HepG2 (cell line): Measurements from ENCODE around the gene CDC27. TPM values are rescaled to one million over a fixed set of nuclear protein-coding genes. Genes with fewer than 3 reads are reported as not detected.

Source experiments
- ATAC-seq: fragments of 200-7000 bp; cut with Tn5 transposase; 3 replicates; pipeline ENCODE4 v1.9.1; 2020; ENCODE audit warnings: mild to moderate bottlenecking, moderate library complexity
- BruUV-seq: library from RNA; stranded (reverse); fragments of 400-500 nt; replicated peaks from 2 replicates; lab custom pipeline; 2021; lab: Mats Ljungman, UMichigan
- CTCF ChIA-PET: fragments of 300-600 bp; formaldehyde crosslinking; extraction: SDS; loops from one replicate; lab custom pipeline; 2021; ENCODE audit warnings: low total read pairs, inconsistent platforms, low intra/inter-chr PET ratio; lab: Yijun Ruan, JAX
- POLR2A ChIA-PET: fragments of 350-600 bp; sonication (Branson Sonifier 250); formaldehyde crosslinking; loops from one replicate; lab custom pipeline; 2020; ENCODE audit warnings: antibody characterized with exemption, inconsistent platforms; lab: Yijun Ruan, JAX
- DNase-seq: peaks from one replicate; pipeline ENCODE4 v3.0.0-alpha.2; 2015; ENCODE audit warnings: low spot score
- FAIRE-seq: peaks from 3 replicates; lab custom pipeline; 2011; peaks lifted over from hg19 to GRCh38; lab: Jason Lieb, UNC
- H2AFZ ChIP-seq: one replicate; pipeline ENCODE4 v1.6.1; 2011; ENCODE audit warnings: low read length, inconsistent platforms
- H3K27ac ChIP-seq: fragments of 300-600 bp; 3 replicates; pipeline ENCODE4 v1.8.0; 2011; ENCODE audit warnings: mixed run types, mild to moderate bottlenecking, mixed read lengths, low read length, inconsistent platforms; ENCODE audit not compliant: insufficient read depth; ENCODE audit errors: extremely low read length
- H3K27me3 ChIP-seq, 2 experiments: fragments of 200-600 bp in 1 of 2; 2 replicates in 1 of 2; 3 replicates in 1 of 2; pipeline versions ENCODE4 v1.6.0 to v1.8.0; 2011; ENCODE audit warnings: low read length in 2 of 2, mild to moderate bottlenecking in 2 of 2, moderate library complexity in 2 of 2, inconsistent platforms in 1 of 2; ENCODE audit not compliant: insufficient read depth in 2 of 2, control insufficient read depth in 1 of 2
- H3K36me3 ChIP-seq, 2 experiments: fragments of 200-600 bp in 1 of 2; replicated peaks in 1 of 2; 2 replicates in 1 of 2; 3 replicates in 1 of 2; pipeline versions ENCODE4 v1.5.1 to v1.8.0; 2011; ENCODE audit warnings: low read length in 2 of 2, inconsistent platforms in 1 of 2; ENCODE audit not compliant: insufficient read depth in 2 of 2, control insufficient read depth in 1 of 2
- H3K4me1 ChIP-seq: 2 replicates; pipeline ENCODE4 v1.5.1; 2012; ENCODE audit warnings: low read length, inconsistent platforms; ENCODE audit not compliant: insufficient read depth
- H3K4me2 ChIP-seq: 2 replicates; pipeline ENCODE4 v1.6.0; 2011; ENCODE audit warnings: low read depth, low read length, inconsistent platforms
- H3K4me3 ChIP-seq, 3 experiments: fragments of 200-600 bp in 1 of 3; sonication (generic), shearing (Covaris generic) in 1 of 3; replicated peaks in 1 of 3; 2 replicates each; pipeline ENCODE4 v1.5.1; 2011 to 2016; ENCODE audit warnings: low read length in 3 of 3, inconsistent platforms in 2 of 3, low read depth in 2 of 3, mild to moderate bottlenecking in 2 of 3, control low read depth in 1 of 3, mixed read lengths in 1 of 3; ENCODE audit not compliant: insufficient read depth in 1 of 3
- H3K79me2 ChIP-seq: one replicate; pipeline ENCODE4 v1.6.1; 2011; ENCODE audit warnings: low read length, inconsistent platforms; ENCODE audit not compliant: insufficient read depth
- H3K9ac ChIP-seq: 2 replicates; pipeline ENCODE4 v1.6.0; 2011; ENCODE audit warnings: mild to moderate bottlenecking, low read depth, low read length, inconsistent platforms; ENCODE audit not compliant: insufficient read depth
- H3K9me3 ChIP-seq: 2 replicates; pipeline ENCODE4 v1.5.1; 2012; ENCODE audit warnings: mild to moderate bottlenecking, low read length
- H4K20me1 ChIP-seq: 2 replicates; pipeline ENCODE4 v1.6.0; 2011; ENCODE audit warnings: inconsistent platforms, mild to moderate bottlenecking, low read length, moderate library complexity; ENCODE audit not compliant: insufficient read depth
- ARID3A ChIP-seq: IDR thresholded peaks from 2 replicates; pipeline ENCODE4 v1.6.1; 2012; ENCODE audit warnings: low read depth, low read length, improper control_type of control experiment
- DNMT3B ChIP-seq: conservative IDR thresholded peaks from 2 replicates; pipeline ENCODE4 v1.6.1; 2016; ENCODE audit warnings: missing biosample characterization, control low read depth
- KDM5A ChIP-seq: fragments of 200-600 bp; sonication (generic); IDR thresholded peaks from 2 replicates; pipeline ENCODE4 v1.7.0; 2018; ENCODE audit warnings: antibody characterized with exemption, mild to moderate bottlenecking, low read length, borderline replicate concordance
- KMT2A ChIP-seq: sonication (generic); formaldehyde crosslinking; IDR thresholded peaks from 2 replicates; pipeline ENCODE4 v1.4.0; 2020; ENCODE audit warnings: missing genetic modification reagents
- STAT6 ChIP-seq: sonication (generic); formaldehyde crosslinking; IDR thresholded peaks from 2 replicates; pipeline ENCODE4 v1.4.0; 2020; ENCODE audit warnings: missing genetic modification reagents, mild to moderate bottlenecking, borderline replicate concordance
- TAF1 ChIP-seq: sonication (generic); formaldehyde crosslinking; IDR thresholded peaks from 2 replicates; pipeline ENCODE4 v1.4.0; 2020; ENCODE audit warnings: missing genetic modification reagents
- TAF15 ChIP-seq: fragments of 200-400 bp; formaldehyde crosslinking; IDR thresholded peaks from one replicate; pipeline ENCODE4 v1.6.1; 2018; ENCODE audit warnings: mild to moderate bottlenecking, low read depth, low read length; ENCODE audit not compliant: poor library complexity, severe bottlenecking
- ZBTB21 ChIP-seq: sonication (generic); formaldehyde crosslinking; IDR thresholded peaks from 2 replicates; pipeline ENCODE4 v1.4.0; 2020; ENCODE audit warnings: missing genetic modification reagents
- ZMYM3 ChIP-seq: sonication (generic); formaldehyde crosslinking; IDR thresholded peaks from 2 replicates; pipeline ENCODE4 v1.5.1; 2020; ENCODE audit warnings: mild to moderate bottlenecking, missing genetic modification reagents
- ZNF274 ChIP-seq: sonication (generic); formaldehyde crosslinking; IDR thresholded peaks from 2 replicates; pipeline ENCODE4 v1.5.1; 2020; ENCODE audit warnings: mild to moderate bottlenecking, missing genetic modification reagents
- ZNF451 ChIP-seq: sonication (generic); formaldehyde crosslinking; IDR thresholded peaks from 2 replicates; pipeline ENCODE4 v1.5.0; 2020; ENCODE audit warnings: mild to moderate bottlenecking, missing genetic modification reagents
- ZNF496 ChIP-seq: sonication (generic); formaldehyde crosslinking; IDR thresholded peaks from 2 replicates; pipeline ENCODE4 v1.8.1; 2023; ENCODE audit warnings: mild to moderate bottlenecking, moderate library complexity, missing genetic modification reagents; ENCODE audit not compliant: insufficient replicate concordance
- ZNF546 ChIP-seq: sonication (generic); formaldehyde crosslinking; conservative IDR thresholded peaks from 2 replicates; pipeline ENCODE4 v1.8.1; 2023; ENCODE audit warnings: mild to moderate bottlenecking, missing genetic modification reagents
- ZNF703 ChIP-seq: sonication (generic); formaldehyde crosslinking; IDR thresholded peaks from 2 replicates; pipeline ENCODE4 v1.5.1; 2020; ENCODE audit warnings: missing genetic modification reagents, mild to moderate bottlenecking, moderate library complexity, borderline replicate concordance
- ZUFSP ChIP-seq: sonication (generic); formaldehyde crosslinking; IDR thresholded peaks from 2 replicates; pipeline ENCODE4 v1.9.0; 2021; ENCODE audit warnings: missing genetic modification reagents, mild to moderate bottlenecking, borderline replicate concordance
- WGBS: methylation state at CpG from one replicate; pipeline ENCODE4 v1.1.6; 2017; ENCODE audit warnings: low lambda C conversion rate; 5-methylcytosine and 5-hydroxymethylcytosine counted together
- in situ Hi-C: cut with HindIII; loops from 2 replicates; pipeline ENCODE4 v1.10.0; 2017; ENCODE audit warnings: low pct_unique_long_range_greater_than_20kb; ENCODE audit not compliant: extremely low pct_ligation_motif_present
- intact Hi-C: fragments of 100-400 bp; cut with micrococcal nuclease; formaldehyde crosslinking; loops from one replicate; pipeline ENCODE4 v1.10.0; 2022; ENCODE audit not compliant: unreplicated experiment
- polyA plus RNA-seq, 8 experiments: library from polyadenylated mRNA; depleted of rRNA in 3 of 8; stranded (reverse) in 7 of 8; unstranded in 1 of 8; fragments of >200 nt; fragmentation: Illumina TruSeq in 4 of 8; extraction: Trizol in 4 of 8; gene quantifications; 2 replicates each; pipeline versions ENCODE4 v1.2.1 to v1.2.3, GENCODE V29; 2011 to 2016; ENCODE audit warnings: low read depth in 4 of 8, missing spikeins in 1 of 8, mixed read lengths in 1 of 8; ENCODE audit not compliant: insufficient read depth in 1 of 8
- total RNA-seq, 5 experiments: library from RNA; depleted of rRNA; stranded (reverse); fragments of >200 nt; fragmentation: Illumina TruSeq; extraction: Trizol; gene quantifications; 2 replicates each; pipeline ENCODE4 v1.2.3, GENCODE V29; 2016; ENCODE audit warnings: low read depth in 1 of 5

The CDC27 gene
- total and polyA plus RNA-seq, 2 of the 13 experiments (the other 11 are each of a cell fraction or from before 2014, with no cell fraction given), result 80.7 to 102 TPM

DNA sequence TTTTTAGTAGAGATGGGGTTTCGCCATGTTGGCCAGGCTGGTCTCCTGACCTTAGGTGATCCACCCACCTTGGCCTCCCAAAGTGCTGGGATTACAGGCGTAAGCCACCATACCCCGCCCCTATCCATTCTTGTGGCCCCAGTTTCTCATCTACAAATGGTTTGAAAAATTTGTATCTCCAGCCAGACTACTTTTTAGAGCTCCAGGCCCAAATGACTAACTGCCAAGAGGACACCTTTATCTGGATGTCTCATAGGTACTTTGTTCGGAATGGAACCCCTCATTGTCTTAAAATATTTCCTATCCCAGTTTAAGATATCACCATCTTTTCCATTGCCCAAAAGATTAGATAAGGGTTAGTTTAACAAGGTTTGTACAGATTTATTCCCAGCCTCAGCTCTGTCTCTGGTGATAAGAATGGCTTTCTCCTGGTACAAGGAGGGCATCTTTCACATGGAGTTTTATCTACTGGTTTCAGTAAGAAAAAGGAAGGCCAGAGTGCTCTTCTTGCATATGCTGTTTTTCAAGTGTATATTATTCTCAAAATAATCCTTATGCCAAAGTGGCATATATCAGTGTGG is 4.9 kb upstream of the CDC27 start:
- intact Hi-C loops (no loop called here), in situ Hi-C loops (no loop called here)
- ChIA-PET CTCF (no interaction called here), POLR2A (no interaction called here)
- Histone ChIP-seq H4K20me1 (no peaks in the 10 kb centered on the region), H3K9ac (no peak overlapping the region), H3K4me1 (peaks cover 28% of the 10 kb centered on the region), H3K27ac (no peak overlapping the region), H3K79me2 (no peaks in the 10 kb centered on the region), H3K4me2 (no peak overlapping the region), H3K27me3 (0 out of 5 replicates have a peak, but pooled peaks cover 0 to 4% of the 10 kb centered on the region in 2 experiments), H3K36me3 (no peaks in the 10 kb centered on the region), H3K9me3 (no peaks in the 10 kb centered on the region), H2AFZ (no peak overlapping the region), H3K4me3 (no peak overlapping the region)
- no TSS peak for BruUV-seq
- no peak for ATAC-seq
- no peak for FAIRE-seq
- 79% methylated on average over 4 of the region's 4 CpGs for WGBS
- no peak for TF ChIP-seq ZMYM3
- TF ChIP-seq ARID3A, result no peak
- no peak for TF ChIP-seq TAF1 (CRISPR knock-in tag)
- TF ChIP-seq TAF15, result no peak
- TF ChIP-seq ZNF703 (CRISPR knock-in tag), result no peak
- no peak for TF ChIP-seq KMT2A (CRISPR knock-in tag)
- TF ChIP-seq STAT6 (CRISPR knock-in tag), result no peak
- TF ChIP-seq KDM5A, result no peak
- no peak for TF ChIP-seq DNMT3B
- no peak for TF ChIP-seq ZUFSP (CRISPR knock-in tag)
- no peak for TF ChIP-seq ZNF274 (CRISPR knock-in tag)
- no peak for TF ChIP-seq ZBTB21 (CRISPR knock-in tag)
- TF ChIP-seq ZNF451 (CRISPR knock-in tag), result no peak
- TF ChIP-seq ZNF546 (CRISPR knock-in tag), result no peak
- no peak for TF ChIP-seq ZNF496 (CRISPR knock-in tag)
- DNase-seq, result no peak
